Liver (tissue), 3 donors: ENCODE data around the gene TCHP.

Experiments used
- EGR1 ChIP-seq, 2 donors: IDR thresholded peaks; 2 replicates each; pipeline ENCODE4 v1.6.1; 2016 to 2018; ENCODE audit warnings: antibody characterized with exemption in 2 of 2, low read depth in 2 of 2
- GABPA ChIP-seq, 2 donors: IDR thresholded peaks in 1 of 2; conservative IDR thresholded peaks in 1 of 2; 2 replicates each; pipeline ENCODE4 v1.6.1; 2016; ENCODE audit warnings: antibody characterized with exemption in 2 of 2, mild to moderate bottlenecking in 1 of 2, moderate library complexity in 1 of 2
- HNF4A ChIP-seq, 2 donors: conservative IDR thresholded peaks; 2 replicates each; pipeline ENCODE4 v1.6.1; 2016; ENCODE audit warnings: antibody characterized with exemption in 2 of 2, mild to moderate bottlenecking in 2 of 2
- RXRA ChIP-seq, 2 donors: IDR thresholded peaks; 2 replicates each; pipeline ENCODE4 v1.6.1; 2017 to 2018; ENCODE audit warnings: antibody characterized with exemption in 2 of 2, mild to moderate bottlenecking in 1 of 2
- SP1 ChIP-seq: IDR thresholded peaks from 2 replicates; pipeline ENCODE4 v1.6.1; 2018; ENCODE audit warnings: antibody characterized with exemption, mild to moderate bottlenecking
- TAF1 ChIP-seq: conservative IDR thresholded peaks from 2 replicates; pipeline ENCODE4 v1.6.1; 2016; ENCODE audit warnings: antibody characterized with exemption, mild to moderate bottlenecking
- YY1 ChIP-seq: IDR thresholded peaks from 2 replicates; pipeline ENCODE4 v1.6.1; 2016; ENCODE audit warnings: antibody characterized with exemption, mild to moderate bottlenecking
- TF ChIP-seq, protein P1 (sequence below): fragments of 150-350 bp; IDR thresholded peaks from 2 replicates; pipeline ENCODE4 v1.5.1; 2017; ENCODE audit warnings: improper control_type of control experiment, low read depth, low read length; ENCODE audit not compliant: missing input control
- TF ChIP-seq, protein P2 (sequence below): IDR thresholded peaks from 2 replicates; pipeline ENCODE4 v1.6.1; 2016; ENCODE audit warnings: antibody characterized with exemption
- TF ChIP-seq, protein P3 (sequence below): IDR thresholded peaks from 2 replicates; pipeline ENCODE4 v1.6.1; 2016; ENCODE audit warnings: antibody characterized with exemption, mild to moderate bottlenecking
- TF ChIP-seq, protein P4 (sequence below): IDR thresholded peaks from 2 replicates; pipeline ENCODE4 v1.6.1; 2016; ENCODE audit warnings: antibody characterized with exemption
- TF ChIP-seq, protein P5 (sequence below): IDR thresholded peaks from 2 replicates; pipeline ENCODE4 v1.6.1; 2016; ENCODE audit warnings: antibody characterized with exemption
- donor health status: healthy.
- donor health status: healthy.

DNA sequence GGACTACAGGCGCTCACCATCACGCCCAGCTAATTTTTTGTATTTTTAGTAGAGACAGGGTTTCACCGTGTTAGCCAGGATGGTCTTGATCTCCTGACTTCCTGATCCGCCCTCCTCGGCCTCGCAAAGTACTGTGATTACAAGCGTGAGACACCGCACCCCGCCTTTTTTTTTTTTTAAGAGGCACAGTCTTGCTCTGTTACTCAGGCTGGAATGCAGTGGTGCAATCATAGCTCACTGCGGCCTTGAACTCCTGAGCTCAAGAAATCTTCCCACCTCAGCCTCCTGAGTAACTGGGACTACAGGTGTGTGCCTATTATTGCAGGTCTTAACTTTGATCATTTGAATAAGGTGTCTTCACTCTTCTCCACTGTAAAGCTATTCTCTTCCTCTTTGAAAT lies 14.5 kb upstream of the TCHP start:
- TF ChIP-seq, protein P1, sequence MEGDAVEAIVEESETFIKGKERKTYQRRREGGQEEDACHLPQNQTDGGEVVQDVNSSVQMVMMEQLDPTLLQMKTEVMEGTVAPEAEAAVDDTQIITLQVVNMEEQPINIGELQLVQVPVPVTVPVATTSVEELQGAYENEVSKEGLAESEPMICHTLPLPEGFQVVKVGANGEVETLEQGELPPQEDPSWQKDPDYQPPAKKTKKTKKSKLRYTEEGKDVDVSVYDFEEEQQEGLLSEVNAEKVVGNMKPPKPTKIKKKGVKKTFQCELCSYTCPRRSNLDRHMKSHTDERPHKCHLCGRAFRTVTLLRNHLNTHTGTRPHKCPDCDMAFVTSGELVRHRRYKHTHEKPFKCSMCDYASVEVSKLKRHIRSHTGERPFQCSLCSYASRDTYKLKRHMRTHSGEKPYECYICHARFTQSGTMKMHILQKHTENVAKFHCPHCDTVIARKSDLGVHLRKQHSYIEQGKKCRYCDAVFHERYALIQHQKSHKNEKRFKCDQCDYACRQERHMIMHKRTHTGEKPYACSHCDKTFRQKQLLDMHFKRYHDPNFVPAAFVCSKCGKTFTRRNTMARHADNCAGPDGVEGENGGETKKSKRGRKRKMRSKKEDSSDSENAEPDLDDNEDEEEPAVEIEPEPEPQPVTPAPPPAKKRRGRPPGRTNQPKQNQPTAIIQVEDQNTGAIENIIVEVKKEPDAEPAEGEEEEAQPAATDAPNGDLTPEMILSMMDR: no peak
- no peak for TF ChIP-seq TAF1
- TF ChIP-seq HNF4A (conservative IDR thresholded peaks at IDR 0.05): no peak
- TF ChIP-seq, protein P2, sequence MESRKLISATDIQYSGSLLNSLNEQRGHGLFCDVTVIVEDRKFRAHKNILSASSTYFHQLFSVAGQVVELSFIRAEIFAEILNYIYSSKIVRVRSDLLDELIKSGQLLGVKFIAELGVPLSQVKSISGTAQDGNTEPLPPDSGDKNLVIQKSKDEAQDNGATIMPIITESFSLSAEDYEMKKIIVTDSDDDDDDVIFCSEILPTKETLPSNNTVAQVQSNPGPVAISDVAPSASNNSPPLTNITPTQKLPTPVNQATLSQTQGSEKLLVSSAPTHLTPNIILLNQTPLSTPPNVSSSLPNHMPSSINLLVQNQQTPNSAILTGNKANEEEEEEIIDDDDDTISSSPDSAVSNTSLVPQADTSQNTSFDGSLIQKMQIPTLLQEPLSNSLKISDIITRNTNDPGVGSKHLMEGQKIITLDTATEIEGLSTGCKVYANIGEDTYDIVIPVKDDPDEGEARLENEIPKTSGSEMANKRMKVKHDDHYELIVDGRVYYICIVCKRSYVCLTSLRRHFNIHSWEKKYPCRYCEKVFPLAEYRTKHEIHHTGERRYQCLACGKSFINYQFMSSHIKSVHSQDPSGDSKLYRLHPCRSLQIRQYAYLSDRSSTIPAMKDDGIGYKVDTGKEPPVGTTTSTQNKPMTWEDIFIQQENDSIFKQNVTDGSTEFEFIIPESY: no peak
- TF ChIP-seq, protein P3, sequence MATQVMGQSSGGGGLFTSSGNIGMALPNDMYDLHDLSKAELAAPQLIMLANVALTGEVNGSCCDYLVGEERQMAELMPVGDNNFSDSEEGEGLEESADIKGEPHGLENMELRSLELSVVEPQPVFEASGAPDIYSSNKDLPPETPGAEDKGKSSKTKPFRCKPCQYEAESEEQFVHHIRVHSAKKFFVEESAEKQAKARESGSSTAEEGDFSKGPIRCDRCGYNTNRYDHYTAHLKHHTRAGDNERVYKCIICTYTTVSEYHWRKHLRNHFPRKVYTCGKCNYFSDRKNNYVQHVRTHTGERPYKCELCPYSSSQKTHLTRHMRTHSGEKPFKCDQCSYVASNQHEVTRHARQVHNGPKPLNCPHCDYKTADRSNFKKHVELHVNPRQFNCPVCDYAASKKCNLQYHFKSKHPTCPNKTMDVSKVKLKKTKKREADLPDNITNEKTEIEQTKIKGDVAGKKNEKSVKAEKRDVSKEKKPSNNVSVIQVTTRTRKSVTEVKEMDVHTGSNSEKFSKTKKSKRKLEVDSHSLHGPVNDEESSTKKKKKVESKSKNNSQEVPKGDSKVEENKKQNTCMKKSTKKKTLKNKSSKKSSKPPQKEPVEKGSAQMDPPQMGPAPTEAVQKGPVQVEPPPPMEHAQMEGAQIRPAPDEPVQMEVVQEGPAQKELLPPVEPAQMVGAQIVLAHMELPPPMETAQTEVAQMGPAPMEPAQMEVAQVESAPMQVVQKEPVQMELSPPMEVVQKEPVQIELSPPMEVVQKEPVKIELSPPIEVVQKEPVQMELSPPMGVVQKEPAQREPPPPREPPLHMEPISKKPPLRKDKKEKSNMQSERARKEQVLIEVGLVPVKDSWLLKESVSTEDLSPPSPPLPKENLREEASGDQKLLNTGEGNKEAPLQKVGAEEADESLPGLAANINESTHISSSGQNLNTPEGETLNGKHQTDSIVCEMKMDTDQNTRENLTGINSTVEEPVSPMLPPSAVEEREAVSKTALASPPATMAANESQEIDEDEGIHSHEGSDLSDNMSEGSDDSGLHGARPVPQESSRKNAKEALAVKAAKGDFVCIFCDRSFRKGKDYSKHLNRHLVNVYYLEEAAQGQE: no peak
- TF ChIP-seq YY1: no peak
- no peak for TF ChIP-seq EGR1 (IDR thresholded peaks at IDR 0.05; ENCODE audit: low read depth in 2 of 2)
- no peak for TF ChIP-seq RXRA (IDR thresholded peaks at IDR 0.05)
- no peak for TF ChIP-seq GABPA (IDR thresholded peaks at IDR 0.05 in 1 of 2, conservative IDR thresholded peaks at IDR 0.05 in 1 of 2)
- TF ChIP-seq, protein P4, sequence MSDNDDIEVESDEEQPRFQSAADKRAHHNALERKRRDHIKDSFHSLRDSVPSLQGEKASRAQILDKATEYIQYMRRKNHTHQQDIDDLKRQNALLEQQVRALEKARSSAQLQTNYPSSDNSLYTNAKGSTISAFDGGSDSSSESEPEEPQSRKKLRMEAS: no peak
- TF ChIP-seq SP1: no peak
- TF ChIP-seq, protein P5, sequence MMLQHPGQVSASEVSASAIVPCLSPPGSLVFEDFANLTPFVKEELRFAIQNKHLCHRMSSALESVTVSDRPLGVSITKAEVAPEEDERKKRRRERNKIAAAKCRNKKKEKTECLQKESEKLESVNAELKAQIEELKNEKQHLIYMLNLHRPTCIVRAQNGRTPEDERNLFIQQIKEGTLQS: no peak
